Fibroblast of mammary gland (primary cell): Measurements from ENCODE around the gene BRPF3.
A peak's percentile ranks its signal among the peaks of the same experiment; 100 is the strongest.

ENCODE experiments used
- DNase-seq: peaks from one replicate; pipeline ENCODE4 v3.0.0-alpha.2; 2010; ENCODE audit warnings: low read depth
- H3K4me3 ChIP-seq: 2 replicates; pipeline ENCODE4 v1.5.1; 2011; ENCODE audit warnings: low read depth, mild to moderate bottlenecking, low read length, moderate library complexity; ENCODE audit not compliant: control insufficient read depth
- CTCF ChIP-seq: conservative IDR thresholded peaks from 2 replicates; pipeline ENCODE4 v1.5.1; 2011; ENCODE audit warnings: low read depth, low read length, inconsistent platforms; ENCODE audit not compliant: control insufficient read depth, insufficient read depth

BRPF3 gene

GRCh38 chr6:36235862-36236261, 39.3 kb downstream of the BRPF3 start:
- H3K4me3 ChIP-seq: no peak overlapping the region
- TF ChIP-seq CTCF: no peak
- DNase-seq: no peak

- H3K4me3 ChIP-seq: no peak overlapping the region
- TF ChIP-seq CTCF: no peak
- no peak for DNase-seq
These were observed 43.2 kb downstream of the BRPF3 start for GRCh38 chr6:36239774-36240173.

GRCh38 chr6:36241728-36242127, 45.2 kb downstream of the BRPF3 start:
- TF ChIP-seq CTCF: no peak
- peak; percentile 13 for DNase-seq
- H3K4me3 ChIP-seq: no peak overlapping the region

- TF ChIP-seq CTCF: no peak
- DNase-seq: no peak
These were observed 45.6 kb downstream of the BRPF3 start for GRCh38 chr6:36242161-36242560.

GRCh38 chr6:36242626-36243025, 46.1 kb downstream of the BRPF3 start:
- no peak for TF ChIP-seq CTCF
- no peak overlapping the region for H3K4me3 ChIP-seq
- no peak for DNase-seq

More at GRCh38 chr6:36242161-36242560, 45.6 kb downstream of the BRPF3 start:
- no peak overlapping the region for H3K4me3 ChIP-seq

- TF ChIP-seq CTCF: no peak
- H3K4me3 ChIP-seq: no peak overlapping the region
- DNase-seq: no peak
These were observed 47.1 kb downstream of the BRPF3 start for GRCh38 chr6:36243562-36244212.
